ENCODE measurements around the gene DNAH3. TPM values are rescaled to one million over a fixed set of nuclear protein-coding genes. Genes with fewer than 3 reads are reported as not detected.
A peak's percentile ranks its signal among the peaks of the same experiment; 100 is the strongest.
"Not testable (repeated sequence)": the region's sequence is repeated elsewhere in the genome, so short reads cannot be mapped to it uniquely, and the experiment has no call there.

The DNAH3 gene
- total RNA-seq, 1 donor from 2014 or later, result not detected

GRCh38 chr16:21103941-21104860, 46.4 kb downstream of the DNAH3 start:
- TF ChIP-seq, protein P1, sequence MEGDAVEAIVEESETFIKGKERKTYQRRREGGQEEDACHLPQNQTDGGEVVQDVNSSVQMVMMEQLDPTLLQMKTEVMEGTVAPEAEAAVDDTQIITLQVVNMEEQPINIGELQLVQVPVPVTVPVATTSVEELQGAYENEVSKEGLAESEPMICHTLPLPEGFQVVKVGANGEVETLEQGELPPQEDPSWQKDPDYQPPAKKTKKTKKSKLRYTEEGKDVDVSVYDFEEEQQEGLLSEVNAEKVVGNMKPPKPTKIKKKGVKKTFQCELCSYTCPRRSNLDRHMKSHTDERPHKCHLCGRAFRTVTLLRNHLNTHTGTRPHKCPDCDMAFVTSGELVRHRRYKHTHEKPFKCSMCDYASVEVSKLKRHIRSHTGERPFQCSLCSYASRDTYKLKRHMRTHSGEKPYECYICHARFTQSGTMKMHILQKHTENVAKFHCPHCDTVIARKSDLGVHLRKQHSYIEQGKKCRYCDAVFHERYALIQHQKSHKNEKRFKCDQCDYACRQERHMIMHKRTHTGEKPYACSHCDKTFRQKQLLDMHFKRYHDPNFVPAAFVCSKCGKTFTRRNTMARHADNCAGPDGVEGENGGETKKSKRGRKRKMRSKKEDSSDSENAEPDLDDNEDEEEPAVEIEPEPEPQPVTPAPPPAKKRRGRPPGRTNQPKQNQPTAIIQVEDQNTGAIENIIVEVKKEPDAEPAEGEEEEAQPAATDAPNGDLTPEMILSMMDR (IDR thresholded peaks at IDR 0.05; ENCODE audit: partially characterized antibody, unreplicated experiment), result no peak
- Mint-ChIP-seq H3K27ac (ENCODE audit: unreplicated experiment) (no peak overlapping the region), H3K36me3 (ENCODE audit: unreplicated experiment) (no peaks in the 10 kb centered on the region), H3K4me1 (ENCODE audit: low read depth, unreplicated experiment) (peaks cover 4% of the 10 kb centered on the region), H3K4me3 (ENCODE audit: unreplicated experiment) (no peak overlapping the region), H3K9me3 (ENCODE audit: unreplicated experiment) (no peaks in the 10 kb centered on the region), H3K27me3 (ENCODE audit: unreplicated experiment) (peaks cover 2% of the 10 kb centered on the region)
- DNase-seq, result no peak

DNA sequence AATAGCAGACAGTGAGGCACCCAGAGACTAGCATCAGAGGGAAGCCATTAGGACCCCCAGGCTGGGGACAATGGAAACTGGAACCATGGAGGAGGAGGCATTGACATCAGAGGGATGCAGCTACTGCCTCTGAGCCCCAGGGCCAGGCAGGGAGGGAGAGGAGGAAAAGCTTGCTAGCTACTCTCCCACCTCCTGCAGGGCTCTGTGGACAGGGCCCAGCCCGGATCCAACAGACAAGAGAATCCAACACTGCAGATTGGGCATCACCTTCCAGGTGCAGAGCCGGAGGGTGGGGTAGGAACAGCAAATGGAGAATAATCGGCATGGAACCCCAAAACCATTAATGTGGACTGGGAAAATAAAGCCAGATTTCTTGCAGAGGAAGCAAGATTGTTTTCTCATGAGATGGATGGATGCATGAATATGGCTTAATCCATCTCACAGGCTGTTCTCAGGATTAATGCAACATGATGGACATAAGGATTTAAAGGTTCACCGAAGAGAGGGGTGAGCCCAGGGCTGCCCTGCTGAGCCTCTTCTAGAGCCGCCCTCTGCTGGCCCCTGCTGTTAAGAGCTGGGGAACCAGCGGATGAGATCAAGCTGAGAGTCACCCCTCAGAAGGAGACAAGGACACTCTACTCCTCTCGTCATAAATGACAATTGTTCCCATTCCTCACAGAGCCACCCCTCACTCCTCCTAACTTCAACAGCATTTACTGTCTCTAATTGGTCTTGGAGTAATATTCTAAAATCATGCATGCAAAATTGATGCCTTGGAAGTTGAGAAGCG, 48.8 kb downstream of the DNAH3 start:
- Mint-ChIP-seq H3K27ac (ENCODE audit: unreplicated experiment) (no peak overlapping the region), H3K4me3 (ENCODE audit: unreplicated experiment) (no peak overlapping the region), H3K36me3 (ENCODE audit: unreplicated experiment) (no peaks in the 10 kb centered on the region), H3K9me3 (ENCODE audit: unreplicated experiment) (no peaks in the 10 kb centered on the region), H3K27me3 (ENCODE audit: unreplicated experiment) (peaks cover 2% of the 10 kb centered on the region), H3K4me1 (ENCODE audit: low read depth, unreplicated experiment) (peaks cover 9% of the 10 kb centered on the region)
- TF ChIP-seq, protein P1 (IDR thresholded peaks at IDR 0.05; ENCODE audit: partially characterized antibody, unreplicated experiment), result no peak
- peak; percentile 58 for DNase-seq

GRCh38 chr16:21100447-21100846, 50.2 kb downstream of the DNAH3 start:
- Mint-ChIP-seq H3K4me1 (ENCODE audit: low read depth, unreplicated experiment) (peaks cover 10% of the 10 kb centered on the region), H3K4me3 (ENCODE audit: unreplicated experiment) (no peak overlapping the region), H3K27me3 (ENCODE audit: unreplicated experiment) (peaks cover 5% of the 10 kb centered on the region), H3K9me3 (ENCODE audit: unreplicated experiment) (no peaks in the 10 kb centered on the region), H3K27ac (ENCODE audit: unreplicated experiment) (no peak overlapping the region), H3K36me3 (ENCODE audit: unreplicated experiment) (no peaks in the 10 kb centered on the region)
- no peak for DNase-seq
- TF ChIP-seq, protein P1 (IDR thresholded peaks at IDR 0.05; ENCODE audit: partially characterized antibody, unreplicated experiment), result no peak

DNA sequence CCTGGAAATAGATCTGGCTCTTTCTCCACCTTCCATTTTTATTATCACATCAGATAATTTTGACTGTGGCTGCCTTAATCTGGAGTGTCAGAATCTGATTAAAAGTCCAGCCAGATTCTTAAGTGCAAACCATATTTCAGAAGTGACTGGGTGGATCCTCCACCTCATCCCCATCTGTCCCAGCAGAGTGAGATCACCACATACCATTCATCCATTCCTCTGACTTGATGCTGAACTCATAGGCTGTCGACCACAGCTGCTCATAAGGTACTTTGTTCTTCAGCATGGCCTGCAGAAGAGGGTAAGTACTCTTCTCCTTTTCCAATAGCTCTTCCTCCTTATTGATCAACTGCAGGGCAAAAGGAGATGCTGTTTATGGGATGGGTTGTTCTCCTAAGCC, 53.5 kb downstream of the DNAH3 start:
- H3K4me3 Mint-ChIP-seq (ENCODE audit: unreplicated experiment), result peak overlapping the region; percentile 13
- no peak for DNase-seq
- H3K27ac Mint-ChIP-seq (ENCODE audit: unreplicated experiment), result no peak overlapping the region
- H3K27me3 Mint-ChIP-seq (ENCODE audit: unreplicated experiment), result peaks cover 3% of the 10 kb centered on the region
- H3K9me3 Mint-ChIP-seq (ENCODE audit: unreplicated experiment), result no peaks in the 10 kb centered on the region
- TF ChIP-seq, protein P1 (IDR thresholded peaks at IDR 0.05; ENCODE audit: partially characterized antibody, unreplicated experiment), result no peak
- H3K36me3 Mint-ChIP-seq (ENCODE audit: unreplicated experiment), result no peaks in the 10 kb centered on the region
- peaks cover 6% of the 10 kb centered on the region for H3K4me1 Mint-ChIP-seq (ENCODE audit: low read depth, unreplicated experiment)

DNA sequence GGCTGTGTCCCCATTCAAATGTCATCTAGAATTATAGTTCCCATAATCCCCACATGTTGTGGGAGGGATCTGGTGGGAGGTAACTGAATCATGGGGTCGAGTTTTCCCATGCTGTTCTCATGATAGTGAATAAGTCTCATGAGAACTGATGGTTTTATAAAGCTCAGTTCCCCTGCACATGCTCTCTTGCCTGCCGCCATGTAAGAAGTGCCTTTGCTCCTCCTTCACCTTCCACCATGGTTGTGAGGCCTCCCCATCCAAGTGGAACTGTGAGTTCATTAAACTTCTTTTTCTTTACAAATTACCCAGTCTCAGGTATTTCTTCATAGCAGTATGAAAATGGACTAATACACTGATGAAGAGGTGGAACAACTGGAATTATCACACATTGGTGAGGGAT, 55.9 kb downstream of the DNAH3 start:
- not testable (repeated sequence) for H3K4me1 Mint-ChIP-seq (ENCODE audit: low read depth, unreplicated experiment); DNase-seq; H3K27me3 Mint-ChIP-seq (ENCODE audit: unreplicated experiment); H3K27ac Mint-ChIP-seq (ENCODE audit: unreplicated experiment); H3K36me3 Mint-ChIP-seq (ENCODE audit: unreplicated experiment); H3K4me3 Mint-ChIP-seq (ENCODE audit: unreplicated experiment); H3K9me3 Mint-ChIP-seq (ENCODE audit: unreplicated experiment)

Measured in glutamatergic neuron (in vitro differentiated cells).